HepG2 (cell line): ENCODE data around the gene MYO18B.

Experiments used
- CHD4 ChIP-seq: fragments of 200-600 bp; sonication (generic); IDR thresholded peaks from 2 replicates; pipeline ENCODE4 v1.7.0; 2017; ENCODE audit warnings: mild to moderate bottlenecking, low read length, borderline replicate concordance
- EZH2 ChIP-seq: conservative IDR thresholded peaks from 2 replicates; pipeline ENCODE4 v1.6.1; 2012; ENCODE audit warnings: mild to moderate bottlenecking, low read depth, low read length, moderate library complexity
- GATAD1 ChIP-seq: IDR thresholded peaks from 2 replicates; pipeline ENCODE4 v1.6.1; 2016; ENCODE audit warnings: missing genetic modification reagents, missing compliant biosample characterization
- POLR2A ChIP-seq, 2 experiments: IDR thresholded peaks; 2 replicates each; pipeline ENCODE4 v1.6.1; 2011; ENCODE audit warnings: low read depth in 2 of 2, low read length in 2 of 2, mild to moderate bottlenecking in 1 of 2, moderate library complexity in 1 of 2; ENCODE audit not compliant: insufficient read depth in 1 of 2
- ZNF230 ChIP-seq: sonication (generic); formaldehyde crosslinking; IDR thresholded peaks from 2 replicates; pipeline ENCODE4 v1.4.0; 2020; ENCODE audit warnings: mild to moderate bottlenecking, missing genetic modification reagents
- ZNF30 ChIP-seq: sonication (generic); formaldehyde crosslinking; IDR thresholded peaks from 2 replicates; pipeline ENCODE4 v1.5.0; 2020; ENCODE audit warnings: mild to moderate bottlenecking, missing genetic modification reagents
- TF ChIP-seq, protein P1 (sequence below): sonication (generic); formaldehyde crosslinking; IDR thresholded peaks from 2 replicates; pipeline ENCODE4 v1.5.0; 2020; ENCODE audit warnings: mild to moderate bottlenecking, missing genetic modification reagents, moderate library complexity
- TF ChIP-seq, protein P2 (sequence below): sonication (generic); formaldehyde crosslinking; IDR thresholded peaks from 2 replicates; pipeline ENCODE4 v1.9.0; 2021; ENCODE audit warnings: missing genetic modification reagents, borderline replicate concordance
- TF ChIP-seq, protein P3 (sequence below): sonication (generic); formaldehyde crosslinking; IDR thresholded peaks from 2 replicates; pipeline ENCODE4 v1.8.1; 2023; ENCODE audit warnings: mild to moderate bottlenecking, missing genetic modification reagents
- TF ChIP-seq, protein P4 (sequence below): sonication (generic); formaldehyde crosslinking; IDR thresholded peaks from 2 replicates; pipeline ENCODE4 v1.4.0; 2020; ENCODE audit warnings: missing genetic modification reagents

DNA sequence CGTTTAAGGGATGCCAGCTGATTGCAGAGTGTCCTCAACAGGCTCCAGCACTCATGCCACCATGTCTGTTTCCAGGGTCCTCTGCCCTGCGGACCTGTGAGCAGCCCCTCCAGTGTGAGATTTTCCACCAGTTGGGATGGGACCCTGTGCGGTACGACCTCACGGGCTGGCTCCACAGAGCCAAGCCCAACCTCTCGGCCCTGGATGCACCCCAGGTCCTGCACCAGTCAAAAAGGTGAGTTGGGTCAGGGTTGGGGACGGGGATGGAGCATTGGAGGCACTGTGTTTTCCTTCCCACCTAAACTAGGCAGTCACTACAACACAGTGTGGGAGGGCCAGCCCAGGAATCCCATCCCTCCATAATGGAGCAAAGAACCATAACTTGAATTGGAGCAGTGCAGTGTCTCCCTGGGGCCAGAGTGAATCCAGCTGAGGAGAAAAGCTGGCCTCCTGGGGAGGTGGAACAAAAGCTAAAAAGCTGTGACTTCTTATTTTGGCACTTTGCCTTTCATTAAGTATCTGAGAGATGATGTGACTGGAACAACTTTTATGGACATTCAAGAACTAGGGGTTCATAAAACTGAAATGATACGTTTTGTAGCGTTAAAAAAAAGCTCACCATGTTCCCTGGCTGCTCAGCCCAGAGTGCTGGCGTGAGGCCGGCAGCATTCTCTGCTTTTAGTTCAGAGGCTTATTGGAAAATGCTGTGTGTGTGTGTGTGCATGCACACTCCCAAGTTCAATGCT is 101.8 kb downstream of the MYO18B start:
- no peak for TF ChIP-seq EZH2
- TF ChIP-seq POLR2A (IDR thresholded peaks at IDR 0.05; ENCODE audit: insufficient read depth in 1 of 2, low read depth in 2 of 2, low read length in 2 of 2): no peak
- TF ChIP-seq, protein P1, sequence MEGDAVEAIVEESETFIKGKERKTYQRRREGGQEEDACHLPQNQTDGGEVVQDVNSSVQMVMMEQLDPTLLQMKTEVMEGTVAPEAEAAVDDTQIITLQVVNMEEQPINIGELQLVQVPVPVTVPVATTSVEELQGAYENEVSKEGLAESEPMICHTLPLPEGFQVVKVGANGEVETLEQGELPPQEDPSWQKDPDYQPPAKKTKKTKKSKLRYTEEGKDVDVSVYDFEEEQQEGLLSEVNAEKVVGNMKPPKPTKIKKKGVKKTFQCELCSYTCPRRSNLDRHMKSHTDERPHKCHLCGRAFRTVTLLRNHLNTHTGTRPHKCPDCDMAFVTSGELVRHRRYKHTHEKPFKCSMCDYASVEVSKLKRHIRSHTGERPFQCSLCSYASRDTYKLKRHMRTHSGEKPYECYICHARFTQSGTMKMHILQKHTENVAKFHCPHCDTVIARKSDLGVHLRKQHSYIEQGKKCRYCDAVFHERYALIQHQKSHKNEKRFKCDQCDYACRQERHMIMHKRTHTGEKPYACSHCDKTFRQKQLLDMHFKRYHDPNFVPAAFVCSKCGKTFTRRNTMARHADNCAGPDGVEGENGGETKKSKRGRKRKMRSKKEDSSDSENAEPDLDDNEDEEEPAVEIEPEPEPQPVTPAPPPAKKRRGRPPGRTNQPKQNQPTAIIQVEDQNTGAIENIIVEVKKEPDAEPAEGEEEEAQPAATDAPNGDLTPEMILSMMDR (CRISPR knock-in tag): no peak
- TF ChIP-seq, protein P2, sequence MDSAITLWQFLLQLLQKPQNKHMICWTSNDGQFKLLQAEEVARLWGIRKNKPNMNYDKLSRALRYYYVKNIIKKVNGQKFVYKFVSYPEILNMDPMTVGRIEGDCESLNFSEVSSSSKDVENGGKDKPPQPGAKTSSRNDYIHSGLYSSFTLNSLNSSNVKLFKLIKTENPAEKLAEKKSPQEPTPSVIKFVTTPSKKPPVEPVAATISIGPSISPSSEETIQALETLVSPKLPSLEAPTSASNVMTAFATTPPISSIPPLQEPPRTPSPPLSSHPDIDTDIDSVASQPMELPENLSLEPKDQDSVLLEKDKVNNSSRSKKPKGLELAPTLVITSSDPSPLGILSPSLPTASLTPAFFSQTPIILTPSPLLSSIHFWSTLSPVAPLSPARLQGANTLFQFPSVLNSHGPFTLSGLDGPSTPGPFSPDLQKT: no peak
- no peak for TF ChIP-seq GATAD1
- TF ChIP-seq, protein P3, sequence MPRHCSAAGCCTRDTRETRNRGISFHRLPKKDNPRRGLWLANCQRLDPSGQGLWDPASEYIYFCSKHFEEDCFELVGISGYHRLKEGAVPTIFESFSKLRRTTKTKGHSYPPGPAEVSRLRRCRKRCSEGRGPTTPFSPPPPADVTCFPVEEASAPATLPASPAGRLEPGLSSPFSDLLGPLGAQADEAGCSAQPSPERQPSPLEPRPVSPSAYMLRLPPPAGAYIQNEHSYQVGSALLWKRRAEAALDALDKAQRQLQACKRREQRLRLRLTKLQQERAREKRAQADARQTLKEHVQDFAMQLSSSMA (CRISPR knock-in tag): no peak
- TF ChIP-seq ZNF30 (CRISPR knock-in tag): no peak
- TF ChIP-seq CHD4: no peak
- no peak for TF ChIP-seq ZNF230 (CRISPR knock-in tag)
- TF ChIP-seq, protein P4, sequence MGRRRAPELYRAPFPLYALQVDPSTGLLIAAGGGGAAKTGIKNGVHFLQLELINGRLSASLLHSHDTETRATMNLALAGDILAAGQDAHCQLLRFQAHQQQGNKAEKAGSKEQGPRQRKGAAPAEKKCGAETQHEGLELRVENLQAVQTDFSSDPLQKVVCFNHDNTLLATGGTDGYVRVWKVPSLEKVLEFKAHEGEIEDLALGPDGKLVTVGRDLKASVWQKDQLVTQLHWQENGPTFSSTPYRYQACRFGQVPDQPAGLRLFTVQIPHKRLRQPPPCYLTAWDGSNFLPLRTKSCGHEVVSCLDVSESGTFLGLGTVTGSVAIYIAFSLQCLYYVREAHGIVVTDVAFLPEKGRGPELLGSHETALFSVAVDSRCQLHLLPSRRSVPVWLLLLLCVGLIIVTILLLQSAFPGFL: no peak
